HG02763 (cell line): ENCODE measurements around the gene OPALIN.

Experiments
- ATAC-seq: cut with Tn5 transposase; IDR thresholded peaks from one replicate; pipeline ENCODE4 v1.9.1; 2021; ENCODE audit warnings: mild to moderate bottlenecking, moderate library complexity; ENCODE audit not compliant: unreplicated experiment

The OPALIN gene

GRCh38 chr10:96374639-96374984, 15.8 kb upstream of the OPALIN start:
- no peak for ATAC-seq

GRCh38 chr10:96374004-96374403, 15.2 kb upstream of the OPALIN start:
- no peak for ATAC-seq

- ATAC-seq = no peak
These were observed 12.6 kb upstream of the OPALIN start for GRCh38 chr10:96371356-96371755.

- no peak for ATAC-seq
These were observed 11.9 kb upstream of the OPALIN start for GRCh38 chr10:96370584-96371157.

GRCh38 chr10:96369890-96370583, 11.2 kb upstream of the OPALIN start:
- no peak for ATAC-seq

GRCh38 chr10:96368971-96369370, 10.2 kb upstream of the OPALIN start:
- ATAC-seq = no peak

- no peak for ATAC-seq
These were observed 8.7 kb upstream of the OPALIN start for GRCh38 chr10:96367470-96367869.

- no peak for ATAC-seq
These were observed 7.7 kb upstream of the OPALIN start for GRCh38 chr10:96366508-96366907.

- ATAC-seq = no peak
These were observed 6.8 kb upstream of the OPALIN start for GRCh38 chr10:96365571-96365970.

GRCh38 chr10:96360766-96361165, 2.0 kb upstream of the OPALIN start:
- no peak for ATAC-seq

- ATAC-seq = no peak
These were observed 1.5 kb upstream of the OPALIN start for GRCh38 chr10:96360331-96360730.

- ATAC-seq = no peak
These were observed 814 bp upstream of the OPALIN start for GRCh38 chr10:96359616-96360015.

GRCh38 chr10:96357038-96357620, 1.7 kb downstream of the OPALIN start:
- no peak for ATAC-seq

- no peak for ATAC-seq
These were observed 6.2 kb downstream of the OPALIN start for GRCh38 chr10:96352582-96352981.

- ATAC-seq = no peak
These were observed 6.8 kb downstream of the OPALIN start for GRCh38 chr10:96352027-96352426.

- ATAC-seq = no peak
These were observed 12.5 kb downstream of the OPALIN start for GRCh38 chr10:96346295-96346694.

GRCh38 chr10:96345222-96345621, 13.6 kb downstream of the OPALIN start:
- no peak for ATAC-seq

GRCh38 chr10:96344178-96344577, 14.6 kb downstream of the OPALIN start:
- ATAC-seq = no peak

- ATAC-seq = no peak
These were observed 16.4 kb downstream of the OPALIN start for GRCh38 chr10:96342402-96342801.

- ATAC-seq = no peak
These were observed 17.3 kb downstream of the OPALIN start for GRCh38 chr10:96341219-96342182.
